SK-N-SH treated with all-trans-retinoic acid at 6 μM for 48 hours (cell line): Measurements from ENCODE around the gene DPF3.

ENCODE experiments used
- ATAC-seq: fragments of 200-7000 bp; cut with Tn5 transposase; 3 replicates; pipeline ENCODE4 v1.9.1; 2020; ENCODE audit warnings: mild to moderate bottlenecking, moderate library complexity
- BACH2 ChIP-seq: fragments of 250-450 bp; sonication (Bioruptor Pico); IDR thresholded peaks from 2 replicates; pipeline ENCODE4 v1.9.0; 2021; ENCODE audit warnings: mild to moderate bottlenecking, borderline replicate concordance
- CREB5 ChIP-seq: fragments of 250-450 bp; sonication (Bioruptor Pico); IDR thresholded peaks from 2 replicates; pipeline ENCODE4 v1.5.1; 2020; ENCODE audit warnings: low read depth, mild to moderate bottlenecking, moderate library complexity
- CSDC2 ChIP-seq: fragments of 250-450 bp; sonication (Bioruptor Pico); IDR thresholded peaks from 2 replicates; pipeline ENCODE4 v1.5.0; 2020; ENCODE audit warnings: mild to moderate bottlenecking, moderate library complexity
- ESRRG ChIP-seq: fragments of 250-450 bp; sonication (Bioruptor Pico); IDR thresholded peaks from 2 replicates; pipeline ENCODE4 v1.6.1; 2021; ENCODE audit warnings: mild to moderate bottlenecking
- GLIS3 ChIP-seq: fragments of 250-450 bp; sonication (Bioruptor Pico); IDR thresholded peaks from 2 replicates; pipeline ENCODE4 v1.5.0; 2020; ENCODE audit warnings: mild to moderate bottlenecking, moderate library complexity
- ISL1 ChIP-seq: fragments of 250-450 bp; sonication (Bioruptor Pico); IDR thresholded peaks from 2 replicates; pipeline ENCODE4 v2.1.2; 2022; ENCODE audit warnings: mild to moderate bottlenecking, moderate library complexity
- OSR1 ChIP-seq: fragments of 250-450 bp; sonication (Bioruptor Pico); IDR thresholded peaks from 2 replicates; pipeline ENCODE4 v1.8.0; 2022; ENCODE audit warnings: moderate library complexity, mild to moderate bottlenecking, inconsistent platforms
- PATZ1 ChIP-seq: fragments of 250-450 bp; sonication (Bioruptor Pico); IDR thresholded peaks from 2 replicates; pipeline ENCODE4 v1.8.0; 2020; ENCODE audit warnings: mild to moderate bottlenecking, moderate library complexity, borderline replicate concordance
- PPARA ChIP-seq: fragments of 250-450 bp; sonication (Bioruptor Pico); IDR thresholded peaks from 2 replicates; pipeline ENCODE4 v1.5.0; 2020; ENCODE audit warnings: mild to moderate bottlenecking, borderline replicate concordance
- SNAI2 ChIP-seq: fragments of 250-450 bp; sonication (Bioruptor Pico); IDR thresholded peaks from 2 replicates; pipeline ENCODE4 v1.5.0; 2020; ENCODE audit warnings: mild to moderate bottlenecking, moderate library complexity
- TCF4 ChIP-seq: fragments of 250-450 bp; sonication (Bioruptor Pico); IDR thresholded peaks from 2 replicates; pipeline ENCODE4 v1.8.0; 2021; ENCODE audit warnings: mild to moderate bottlenecking, moderate library complexity, borderline replicate concordance
- TOX ChIP-seq: fragments of 250-450 bp; sonication (Bioruptor Pico); IDR thresholded peaks from 2 replicates; pipeline ENCODE4 v1.8.0; 2021; ENCODE audit warnings: mild to moderate bottlenecking, moderate library complexity, borderline replicate concordance
- ZC3H10 ChIP-seq: fragments of 250-450 bp; sonication (Bioruptor Pico); IDR thresholded peaks from 2 replicates; pipeline ENCODE4 v1.5.1; 2021; ENCODE audit warnings: mild to moderate bottlenecking, moderate library complexity
- ZFP3 ChIP-seq: fragments of 250-450 bp; sonication (Bioruptor Pico); IDR thresholded peaks from 2 replicates; pipeline ENCODE4 v1.5.0; 2020; ENCODE audit warnings: mild to moderate bottlenecking, moderate library complexity
- ZFP30 ChIP-seq: fragments of 450-650 bp; formaldehyde crosslinking; IDR thresholded peaks from 2 replicates; pipeline ENCODE4 v1.5.0; 2022; ENCODE audit warnings: mild to moderate bottlenecking, moderate library complexity
- ZNF565 ChIP-seq: fragments of 450-650 bp; formaldehyde crosslinking; conservative IDR thresholded peaks from 2 replicates; pipeline ENCODE4 v1.5.0; 2020; ENCODE audit warnings: low read depth, mild to moderate bottlenecking, moderate library complexity
- ZNF70 ChIP-seq: fragments of 450-650 bp; formaldehyde crosslinking; IDR thresholded peaks from 2 replicates; pipeline ENCODE4 v1.5.0; 2020; ENCODE audit warnings: mild to moderate bottlenecking, moderate library complexity
- ZNF8 ChIP-seq: fragments of 450-650 bp; formaldehyde crosslinking; IDR thresholded peaks from 2 replicates; pipeline ENCODE4 v1.5.0; 2020; ENCODE audit warnings: mild to moderate bottlenecking, moderate library complexity
- TF ChIP-seq, protein P1 (sequence below): fragments of 250-450 bp; sonication (Bioruptor Pico); IDR thresholded peaks from 2 replicates; pipeline ENCODE4 v1.8.0; 2021; ENCODE audit warnings: low read depth, mild to moderate bottlenecking, moderate library complexity, borderline replicate concordance
- TF ChIP-seq, protein P2 (sequence below): fragments of 250-450 bp; sonication (Bioruptor Pico); IDR thresholded peaks from 2 replicates; pipeline ENCODE4 v1.5.0; 2020; ENCODE audit warnings: mild to moderate bottlenecking, moderate library complexity
- TF ChIP-seq, protein P3 (sequence below): fragments of 250-450 bp; sonication (Bioruptor Pico); IDR thresholded peaks from 2 replicates; pipeline ENCODE4 v1.5.1; 2021; ENCODE audit warnings: mild to moderate bottlenecking, moderate library complexity

DPF3 gene

GRCh38 chr14:72925815-72926291 lies 32.0 kb upstream of the DPF3 start:
- ATAC-seq = peak; percentile 57
- TF ChIP-seq SNAI2 (CRISPR knock-in tag) (no peak), ZFP3 (CRISPR knock-in tag) (no peak), CREB5 (CRISPR knock-in tag) (no peak), CSDC2 (CRISPR knock-in tag) (no peak), ZC3H10 (no peak), ZNF8 (CRISPR knock-in tag) (no peak), ISL1 (CRISPR knock-in tag) (no peak), ESRRG (CRISPR knock-in tag) (no peak), TCF4 (CRISPR knock-in tag) (no peak), PATZ1 (CRISPR knock-in tag) (no peak), ZNF565 (CRISPR knock-in tag) (no peak), ZFP30 (CRISPR knock-in tag) (no peak), OSR1 (no peak), TOX (no peak), BACH2 (CRISPR knock-in tag) (no peak), GLIS3 (CRISPR knock-in tag) (no peak)
- TF ChIP-seq, protein P1, sequence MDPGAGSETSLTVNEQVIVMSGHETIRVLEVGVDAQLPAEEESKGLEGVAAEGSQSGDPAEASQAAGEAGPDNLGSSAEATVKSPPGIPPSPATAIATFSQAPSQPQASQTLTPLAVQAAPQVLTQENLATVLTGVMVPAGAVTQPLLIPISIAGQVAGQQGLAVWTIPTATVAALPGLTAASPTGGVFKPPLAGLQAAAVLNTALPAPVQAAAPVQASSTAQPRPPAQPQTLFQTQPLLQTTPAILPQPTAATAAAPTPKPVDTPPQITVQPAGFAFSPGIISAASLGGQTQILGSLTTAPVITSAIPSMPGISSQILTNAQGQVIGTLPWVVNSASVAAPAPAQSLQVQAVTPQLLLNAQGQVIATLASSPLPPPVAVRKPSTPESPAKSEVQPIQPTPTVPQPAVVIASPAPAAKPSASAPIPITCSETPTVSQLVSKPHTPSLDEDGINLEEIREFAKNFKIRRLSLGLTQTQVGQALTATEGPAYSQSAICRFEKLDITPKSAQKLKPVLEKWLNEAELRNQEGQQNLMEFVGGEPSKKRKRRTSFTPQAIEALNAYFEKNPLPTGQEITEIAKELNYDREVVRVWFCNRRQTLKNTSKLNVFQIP = no peak
- TF ChIP-seq, protein P2, sequence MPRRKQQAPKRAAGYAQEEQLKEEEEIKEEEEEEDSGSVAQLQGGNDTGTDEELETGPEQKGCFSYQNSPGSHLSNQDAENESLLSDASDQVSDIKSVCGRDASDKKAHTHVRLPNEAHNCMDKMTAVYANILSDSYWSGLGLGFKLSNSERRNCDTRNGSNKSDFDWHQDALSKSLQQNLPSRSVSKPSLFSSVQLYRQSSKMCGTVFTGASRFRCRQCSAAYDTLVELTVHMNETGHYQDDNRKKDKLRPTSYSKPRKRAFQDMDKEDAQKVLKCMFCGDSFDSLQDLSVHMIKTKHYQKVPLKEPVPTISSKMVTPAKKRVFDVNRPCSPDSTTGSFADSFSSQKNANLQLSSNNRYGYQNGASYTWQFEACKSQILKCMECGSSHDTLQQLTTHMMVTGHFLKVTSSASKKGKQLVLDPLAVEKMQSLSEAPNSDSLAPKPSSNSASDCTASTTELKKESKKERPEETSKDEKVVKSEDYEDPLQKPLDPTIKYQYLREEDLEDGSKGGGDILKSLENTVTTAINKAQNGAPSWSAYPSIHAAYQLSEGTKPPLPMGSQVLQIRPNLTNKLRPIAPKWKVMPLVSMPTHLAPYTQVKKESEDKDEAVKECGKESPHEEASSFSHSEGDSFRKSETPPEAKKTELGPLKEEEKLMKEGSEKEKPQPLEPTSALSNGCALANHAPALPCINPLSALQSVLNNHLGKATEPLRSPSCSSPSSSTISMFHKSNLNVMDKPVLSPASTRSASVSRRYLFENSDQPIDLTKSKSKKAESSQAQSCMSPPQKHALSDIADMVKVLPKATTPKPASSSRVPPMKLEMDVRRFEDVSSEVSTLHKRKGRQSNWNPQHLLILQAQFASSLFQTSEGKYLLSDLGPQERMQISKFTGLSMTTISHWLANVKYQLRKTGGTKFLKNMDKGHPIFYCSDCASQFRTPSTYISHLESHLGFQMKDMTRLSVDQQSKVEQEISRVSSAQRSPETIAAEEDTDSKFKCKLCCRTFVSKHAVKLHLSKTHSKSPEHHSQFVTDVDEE (CRISPR knock-in tag) = no peak
- TF ChIP-seq, protein P3, sequence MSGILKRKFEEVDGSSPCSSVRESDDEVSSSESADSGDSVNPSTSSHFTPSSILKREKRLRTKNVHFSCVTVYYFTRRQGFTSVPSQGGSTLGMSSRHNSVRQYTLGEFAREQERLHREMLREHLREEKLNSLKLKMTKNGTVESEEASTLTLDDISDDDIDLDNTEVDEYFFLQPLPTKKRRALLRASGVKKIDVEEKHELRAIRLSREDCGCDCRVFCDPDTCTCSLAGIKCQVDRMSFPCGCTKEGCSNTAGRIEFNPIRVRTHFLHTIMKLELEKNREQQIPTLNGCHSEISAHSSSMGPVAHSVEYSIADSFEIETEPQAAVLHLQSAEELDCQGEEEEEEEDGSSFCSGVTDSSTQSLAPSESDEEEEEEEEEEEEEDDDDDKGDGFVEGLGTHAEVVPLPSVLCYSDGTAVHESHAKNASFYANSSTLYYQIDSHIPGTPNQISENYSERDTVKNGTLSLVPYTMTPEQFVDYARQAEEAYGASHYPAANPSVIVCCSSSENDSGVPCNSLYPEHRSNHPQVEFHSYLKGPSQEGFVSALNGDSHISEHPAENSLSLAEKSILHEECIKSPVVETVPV (CRISPR knock-in tag) = no peak

- no peak for ATAC-seq
- TF ChIP-seq OSR1 = no peak
- TF ChIP-seq, protein P2 (CRISPR knock-in tag) = no peak
- TF ChIP-seq, protein P1 = no peak
- no peak for TF ChIP-seq CREB5 (CRISPR knock-in tag)
- no peak for TF ChIP-seq ZNF70 (CRISPR knock-in tag)
- no peak for TF ChIP-seq CSDC2 (CRISPR knock-in tag)
- TF ChIP-seq ZFP30 (CRISPR knock-in tag) = no peak
- no peak for TF ChIP-seq ZC3H10
- TF ChIP-seq SNAI2 (CRISPR knock-in tag) = no peak
- TF ChIP-seq ISL1 (CRISPR knock-in tag) = no peak
- no peak for TF ChIP-seq PPARA (CRISPR knock-in tag)
- TF ChIP-seq ZFP3 (CRISPR knock-in tag) = no peak
- TF ChIP-seq BACH2 (CRISPR knock-in tag) = no peak
Measured at GRCh38 chr14:72925171-72925759, 31.4 kb upstream of the DPF3 start.
